GM10266 (cell line): ENCODE data around the gene LIMA1.
"Not testable (repeated sequence)": the region's sequence is repeated elsewhere in the genome, so short reads cannot be mapped to it uniquely, and the experiment has no call there.

Experiments
- DNase-seq: peaks from one replicate; pipeline ENCODE4 v3.0.0; 2012; ENCODE audit errors: extremely low spot score
- TF ChIP-seq, protein P1 (sequence below): IDR thresholded peaks from 2 replicates; pipeline ENCODE4 v1.5.1; 2012; ENCODE audit warnings: mild to moderate bottlenecking, low read depth; ENCODE audit not compliant: control insufficient read depth, insufficient read depth; ENCODE audit errors: missing control alignments

The LIMA1 gene

DNA sequence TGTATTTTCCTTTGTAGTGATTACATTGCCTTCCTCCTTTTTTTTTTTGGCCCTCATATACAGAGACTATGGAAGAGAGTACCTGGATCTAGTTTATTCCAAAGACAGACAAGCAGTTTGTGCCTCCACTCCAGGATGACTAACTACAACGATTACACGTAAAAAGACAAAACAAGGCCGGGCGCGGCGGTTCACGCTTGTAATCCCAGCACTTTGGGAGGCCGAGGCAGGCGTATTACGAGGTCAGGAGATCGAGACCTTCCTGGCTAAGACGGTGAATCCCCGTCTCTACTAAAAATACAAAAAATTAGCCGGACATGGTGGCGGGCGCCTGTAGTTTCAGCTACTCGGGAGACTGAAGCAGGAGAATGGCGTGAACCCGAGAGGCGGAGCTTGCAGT is 118.4 kb downstream of the LIMA1 start:
- DNase-seq = no peak
- TF ChIP-seq, protein P1, sequence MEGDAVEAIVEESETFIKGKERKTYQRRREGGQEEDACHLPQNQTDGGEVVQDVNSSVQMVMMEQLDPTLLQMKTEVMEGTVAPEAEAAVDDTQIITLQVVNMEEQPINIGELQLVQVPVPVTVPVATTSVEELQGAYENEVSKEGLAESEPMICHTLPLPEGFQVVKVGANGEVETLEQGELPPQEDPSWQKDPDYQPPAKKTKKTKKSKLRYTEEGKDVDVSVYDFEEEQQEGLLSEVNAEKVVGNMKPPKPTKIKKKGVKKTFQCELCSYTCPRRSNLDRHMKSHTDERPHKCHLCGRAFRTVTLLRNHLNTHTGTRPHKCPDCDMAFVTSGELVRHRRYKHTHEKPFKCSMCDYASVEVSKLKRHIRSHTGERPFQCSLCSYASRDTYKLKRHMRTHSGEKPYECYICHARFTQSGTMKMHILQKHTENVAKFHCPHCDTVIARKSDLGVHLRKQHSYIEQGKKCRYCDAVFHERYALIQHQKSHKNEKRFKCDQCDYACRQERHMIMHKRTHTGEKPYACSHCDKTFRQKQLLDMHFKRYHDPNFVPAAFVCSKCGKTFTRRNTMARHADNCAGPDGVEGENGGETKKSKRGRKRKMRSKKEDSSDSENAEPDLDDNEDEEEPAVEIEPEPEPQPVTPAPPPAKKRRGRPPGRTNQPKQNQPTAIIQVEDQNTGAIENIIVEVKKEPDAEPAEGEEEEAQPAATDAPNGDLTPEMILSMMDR = no peak

DNA sequence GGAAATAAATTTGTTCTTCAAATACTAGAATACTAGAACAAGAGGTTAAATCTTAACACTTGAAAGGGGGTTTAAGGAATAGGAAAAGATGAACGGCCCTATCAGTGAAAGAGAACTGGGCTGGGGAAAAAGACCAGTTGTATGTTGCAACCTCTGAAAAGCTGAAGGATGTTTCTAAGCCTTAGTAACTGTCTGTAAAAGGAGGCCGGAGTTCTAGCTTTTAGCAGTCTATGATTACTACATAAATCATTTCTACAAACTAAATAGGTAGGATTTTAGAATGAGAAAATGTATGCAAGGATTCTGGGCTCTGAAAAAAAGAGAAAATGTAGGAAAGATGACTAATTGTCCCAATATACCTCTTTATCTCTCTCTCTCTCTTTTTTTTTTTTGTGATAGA is 121.1 kb downstream of the LIMA1 start:
- DNase-seq = no peak
- TF ChIP-seq, protein P1 = no peak

DNA sequence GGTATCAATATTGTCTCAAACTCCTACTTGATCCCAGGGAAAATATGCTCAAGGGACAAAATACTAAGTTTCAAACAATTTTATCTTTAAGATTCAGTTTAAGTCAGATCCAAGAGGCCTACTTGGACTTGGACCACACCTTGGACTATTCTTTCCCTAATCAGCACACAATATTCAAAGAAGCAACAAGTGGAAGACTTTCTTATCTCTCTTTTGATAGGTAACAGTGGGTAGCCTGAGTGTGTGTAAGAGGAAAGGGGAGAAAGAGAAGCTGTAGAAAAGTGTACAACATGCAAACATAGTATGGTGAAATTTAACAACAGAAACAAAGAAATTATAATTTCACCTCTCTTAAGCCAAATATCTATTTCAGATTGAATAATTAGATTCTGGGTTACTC is 122.7 kb downstream of the LIMA1 start:
- no peak for DNase-seq
- TF ChIP-seq, protein P1 = no peak

DNA sequence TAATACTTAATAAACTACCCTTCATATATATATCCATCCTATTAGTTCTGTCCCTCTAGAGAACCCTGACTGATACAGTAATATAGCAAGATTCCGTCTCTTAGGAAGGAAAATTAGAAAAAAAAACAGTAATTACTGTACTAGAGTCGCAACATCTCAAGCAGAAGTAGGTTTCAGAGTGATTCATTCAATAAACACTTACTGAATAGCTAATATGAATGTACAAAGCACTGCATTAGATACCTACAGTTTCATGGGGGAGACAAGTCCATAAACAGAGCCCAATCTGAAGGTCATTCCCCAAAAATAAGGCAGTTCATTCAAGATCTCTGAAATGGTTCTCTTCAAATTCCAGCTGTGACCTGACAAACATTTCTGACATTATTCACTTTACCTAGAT is 126.1 kb downstream of the LIMA1 start:
- TF ChIP-seq, protein P1 = no peak
- DNase-seq = no peak

DNA sequence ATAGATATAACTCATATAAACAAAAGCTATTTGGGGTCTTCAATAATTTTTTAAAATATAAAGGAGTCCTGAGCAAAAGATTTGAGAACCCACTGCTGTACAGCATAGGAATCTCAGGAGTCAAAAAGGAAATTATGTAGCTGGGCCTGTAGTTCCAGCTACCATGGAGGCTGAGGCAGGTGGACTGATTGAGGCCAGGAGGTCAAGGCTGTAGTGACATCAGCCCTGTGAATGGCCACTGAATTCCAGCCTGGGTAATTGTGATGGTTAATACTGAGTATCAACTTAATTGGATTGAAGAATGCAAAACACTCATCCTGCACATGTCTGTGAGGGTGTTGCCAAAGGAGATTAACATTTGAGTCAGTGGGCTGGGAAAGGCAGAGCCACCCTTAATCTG is 126.7 kb downstream of the LIMA1 start:
- TF ChIP-seq, protein P1 = no peak
- DNase-seq = no peak

DNA sequence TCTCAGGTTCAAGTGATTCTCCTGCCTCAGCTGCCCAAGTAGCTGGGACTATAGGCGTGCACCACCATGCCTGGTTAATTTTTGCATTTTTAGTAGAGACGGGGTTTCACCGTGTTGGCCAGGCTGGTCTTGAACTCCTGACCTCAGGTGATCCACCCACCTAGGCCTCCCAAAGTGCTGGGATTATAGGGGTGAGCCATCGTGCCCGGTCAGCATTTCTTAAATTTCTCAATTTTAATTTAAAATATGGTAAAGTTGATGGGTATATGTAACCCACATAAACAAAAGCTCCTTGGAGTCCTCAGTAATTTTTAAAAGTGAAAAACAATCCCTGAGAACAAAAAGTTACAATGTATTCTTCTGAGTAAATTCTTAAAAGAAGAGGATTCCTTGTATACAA is 128.4 kb downstream of the LIMA1 start:
- not testable (repeated sequence) for DNase-seq

DNA sequence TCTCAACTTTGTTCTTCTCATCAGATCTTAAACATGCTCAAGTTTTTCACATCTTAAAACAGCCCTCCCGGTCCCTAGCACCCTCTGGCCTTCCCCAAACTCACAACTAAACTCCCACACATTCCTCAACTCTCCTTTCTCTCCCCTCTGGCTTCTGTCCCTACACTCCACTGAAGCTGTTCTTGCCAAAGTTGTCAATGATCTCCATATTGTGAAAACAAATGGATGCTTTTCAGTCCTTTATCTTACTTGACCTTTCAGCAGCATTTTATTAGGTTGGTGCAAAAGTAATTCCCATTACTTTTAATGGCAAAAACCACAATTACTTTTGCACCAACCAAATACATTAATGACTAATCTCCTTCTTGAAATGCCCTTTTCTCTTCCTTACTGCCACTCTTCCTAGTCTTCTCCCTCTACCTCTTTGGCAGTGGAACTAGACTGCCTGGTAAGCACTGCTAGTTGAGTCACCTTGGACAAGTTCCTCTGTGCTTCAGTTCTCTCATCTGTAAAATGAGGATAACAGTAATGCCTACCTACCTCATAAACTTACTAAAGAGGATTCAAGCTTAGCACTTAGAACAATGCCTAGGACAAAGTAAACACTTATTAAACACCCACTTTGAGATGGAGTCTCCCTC is 132.2 kb downstream of the LIMA1 start:
- TF ChIP-seq, protein P1 = no peak

DNA sequence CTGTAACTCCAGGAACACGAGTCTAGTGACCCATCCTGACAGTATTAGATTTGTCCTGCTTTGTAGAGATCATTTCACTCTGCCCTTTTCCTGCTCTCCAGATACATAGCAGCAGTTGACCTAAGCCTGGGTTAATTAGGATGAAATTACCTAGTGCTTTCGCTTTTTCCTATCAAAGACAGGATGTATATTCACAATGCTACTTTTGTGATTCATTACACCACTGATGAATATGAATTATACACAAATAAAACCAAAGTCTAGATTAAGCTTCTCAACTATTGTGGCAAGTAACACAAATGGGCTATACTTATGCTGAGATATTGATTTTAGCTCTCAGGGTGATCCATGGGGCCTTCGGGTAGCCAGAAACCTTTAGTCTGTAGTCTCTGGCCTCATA is 134.0 kb downstream of the LIMA1 start:
- TF ChIP-seq, protein P1 = no peak

More for the DNA sequence above, 132.2 kb downstream of the LIMA1 start:
- no peak for DNase-seq

DNA sequence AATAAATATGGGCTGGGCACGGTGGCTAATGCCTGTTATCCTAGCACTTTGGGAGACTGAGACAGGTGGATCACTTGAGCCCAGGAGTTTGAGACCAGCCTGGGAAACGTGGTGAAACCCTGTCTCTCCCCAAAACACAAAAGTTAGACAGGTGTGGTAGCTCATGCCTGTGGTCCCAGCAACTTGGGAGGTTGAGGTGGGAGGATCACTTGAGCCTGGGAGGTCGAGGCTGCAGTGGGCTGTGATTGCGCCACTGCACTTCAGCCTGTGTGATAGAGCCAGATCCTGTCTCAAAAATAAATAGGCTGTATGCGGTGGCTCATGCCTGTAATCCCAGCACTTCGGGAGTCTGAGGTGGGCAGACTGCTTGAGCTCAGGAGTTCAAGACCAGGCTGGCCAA is 135.3 kb downstream of the LIMA1 start:
- DNase-seq = not testable (repeated sequence)

More for the DNA sequence above, 134.0 kb downstream of the LIMA1 start:
- no peak for DNase-seq
